ENCODE measurements around the gene PATJ. TPM values are rescaled to one million over a fixed set of nuclear protein-coding genes. Genes with fewer than 3 reads are reported as not detected.
"Not testable (repeated sequence)": the region's sequence is repeated elsewhere in the genome, so short reads cannot be mapped to it uniquely, and the experiment has no call there.

The PATJ gene
- total RNA-seq, 1 donor from 2014 or later: 31.2 TPM

DNA sequence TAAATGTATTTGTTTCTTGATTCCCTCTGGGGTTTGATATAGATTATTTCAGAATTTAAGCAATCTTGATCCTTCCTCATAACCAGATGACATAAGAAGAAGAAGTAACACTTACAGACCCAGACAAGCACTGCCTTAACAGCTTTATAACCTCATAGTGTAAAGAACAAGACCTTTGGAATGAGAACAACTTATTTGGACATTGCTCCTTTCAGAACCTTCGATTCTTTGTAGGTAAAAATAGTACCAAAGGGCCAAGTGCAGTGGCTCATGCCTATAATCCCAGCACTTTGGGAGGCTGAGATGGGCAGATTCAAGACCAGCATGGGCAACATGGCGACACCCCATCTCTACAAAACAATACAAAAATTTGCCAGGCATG lies 32.4 kb upstream of the PATJ start:
- DNase-seq (no peak), ATAC-seq (ENCODE audit: low read depth) (no peak)
- POLR2A ChIA-PET: no interaction called here
- Mint-ChIP-seq H3K36me3 (ENCODE audit: low read depth) (peaks cover 59% of the 10 kb centered on the region), H3K4me3 (no peak overlapping the region), H3K4me1 (peaks cover 1% of the 10 kb centered on the region), H3K27ac (no peak overlapping the region), H3K9me3 (no peaks in the 10 kb centered on the region), H3K27me3 (no peaks in the 10 kb centered on the region)
- TF ChIP-seq, protein P1, sequence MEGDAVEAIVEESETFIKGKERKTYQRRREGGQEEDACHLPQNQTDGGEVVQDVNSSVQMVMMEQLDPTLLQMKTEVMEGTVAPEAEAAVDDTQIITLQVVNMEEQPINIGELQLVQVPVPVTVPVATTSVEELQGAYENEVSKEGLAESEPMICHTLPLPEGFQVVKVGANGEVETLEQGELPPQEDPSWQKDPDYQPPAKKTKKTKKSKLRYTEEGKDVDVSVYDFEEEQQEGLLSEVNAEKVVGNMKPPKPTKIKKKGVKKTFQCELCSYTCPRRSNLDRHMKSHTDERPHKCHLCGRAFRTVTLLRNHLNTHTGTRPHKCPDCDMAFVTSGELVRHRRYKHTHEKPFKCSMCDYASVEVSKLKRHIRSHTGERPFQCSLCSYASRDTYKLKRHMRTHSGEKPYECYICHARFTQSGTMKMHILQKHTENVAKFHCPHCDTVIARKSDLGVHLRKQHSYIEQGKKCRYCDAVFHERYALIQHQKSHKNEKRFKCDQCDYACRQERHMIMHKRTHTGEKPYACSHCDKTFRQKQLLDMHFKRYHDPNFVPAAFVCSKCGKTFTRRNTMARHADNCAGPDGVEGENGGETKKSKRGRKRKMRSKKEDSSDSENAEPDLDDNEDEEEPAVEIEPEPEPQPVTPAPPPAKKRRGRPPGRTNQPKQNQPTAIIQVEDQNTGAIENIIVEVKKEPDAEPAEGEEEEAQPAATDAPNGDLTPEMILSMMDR (IDR thresholded peaks at IDR 0.05): no peak
- intact Hi-C loops (cut with micrococcal nuclease): no loop called here
- CTCF ChIA-PET: no interaction called here

DNA sequence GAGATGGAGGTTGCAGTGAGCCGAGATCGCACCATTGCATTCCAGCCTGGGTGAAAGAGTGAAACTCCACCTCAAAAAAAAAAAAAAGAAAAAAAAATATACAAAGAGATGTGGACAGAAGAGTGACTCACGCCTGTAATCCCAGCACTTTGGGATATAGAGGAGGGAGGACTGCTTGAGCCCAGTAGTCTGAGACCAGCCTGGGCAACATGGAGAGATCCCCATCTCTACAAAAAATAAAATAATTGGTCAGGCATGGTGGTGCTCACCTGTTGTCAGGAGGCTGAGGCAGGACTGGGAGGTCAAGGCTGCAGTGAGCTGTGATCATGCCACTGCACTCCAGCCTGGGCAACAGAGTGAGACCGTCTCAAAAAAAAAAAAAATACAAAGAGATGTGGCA lies 31.0 kb upstream of the PATJ start:
- H3K4me1 Mint-ChIP-seq; H3K27ac Mint-ChIP-seq; intact Hi-C loops (cut with micrococcal nuclease); ATAC-seq (ENCODE audit: low read depth); CTCF ChIA-PET; DNase-seq; POLR2A ChIA-PET; H3K9me3 Mint-ChIP-seq; H3K4me3 Mint-ChIP-seq; H3K27me3 Mint-ChIP-seq: not testable (repeated sequence)
- peaks cover 55% of the 10 kb centered on the region for H3K36me3 Mint-ChIP-seq (ENCODE audit: low read depth)

DNA sequence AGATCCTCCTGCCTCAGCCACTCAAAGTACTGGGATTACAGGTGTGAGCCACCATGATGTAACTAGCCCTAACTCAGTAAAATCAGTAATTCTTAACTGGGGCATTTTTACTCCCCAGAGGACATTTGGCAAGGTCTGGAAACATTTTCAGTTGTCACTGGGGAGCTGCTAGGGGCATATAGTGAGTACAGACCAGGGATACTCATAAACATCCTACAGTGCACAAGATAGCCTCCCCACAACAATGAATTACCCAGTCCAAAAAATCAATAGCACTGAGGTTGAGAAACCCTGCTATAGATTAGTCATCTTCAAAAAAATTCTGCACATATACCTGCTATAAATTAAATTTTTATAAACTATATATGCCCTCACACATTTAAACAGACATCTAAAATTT lies 30.3 kb upstream of the PATJ start:
- H3K4me3 Mint-ChIP-seq: no peak overlapping the region
- DNase-seq: no peak
- H3K27ac Mint-ChIP-seq: no peak overlapping the region
- H3K4me1 Mint-ChIP-seq: peaks cover 3% of the 10 kb centered on the region
- no peaks in the 10 kb centered on the region for H3K27me3 Mint-ChIP-seq
- TF ChIP-seq, protein P1 (IDR thresholded peaks at IDR 0.05): no peak
- peaks cover 54% of the 10 kb centered on the region for H3K36me3 Mint-ChIP-seq (ENCODE audit: low read depth)
- no peak for ATAC-seq (ENCODE audit: low read depth)
- ChIA-PET POLR2A (no interaction called here), CTCF (no interaction called here)
- intact Hi-C loops (cut with micrococcal nuclease): no loop called here
- no peaks in the 10 kb centered on the region for H3K9me3 Mint-ChIP-seq

DNA sequence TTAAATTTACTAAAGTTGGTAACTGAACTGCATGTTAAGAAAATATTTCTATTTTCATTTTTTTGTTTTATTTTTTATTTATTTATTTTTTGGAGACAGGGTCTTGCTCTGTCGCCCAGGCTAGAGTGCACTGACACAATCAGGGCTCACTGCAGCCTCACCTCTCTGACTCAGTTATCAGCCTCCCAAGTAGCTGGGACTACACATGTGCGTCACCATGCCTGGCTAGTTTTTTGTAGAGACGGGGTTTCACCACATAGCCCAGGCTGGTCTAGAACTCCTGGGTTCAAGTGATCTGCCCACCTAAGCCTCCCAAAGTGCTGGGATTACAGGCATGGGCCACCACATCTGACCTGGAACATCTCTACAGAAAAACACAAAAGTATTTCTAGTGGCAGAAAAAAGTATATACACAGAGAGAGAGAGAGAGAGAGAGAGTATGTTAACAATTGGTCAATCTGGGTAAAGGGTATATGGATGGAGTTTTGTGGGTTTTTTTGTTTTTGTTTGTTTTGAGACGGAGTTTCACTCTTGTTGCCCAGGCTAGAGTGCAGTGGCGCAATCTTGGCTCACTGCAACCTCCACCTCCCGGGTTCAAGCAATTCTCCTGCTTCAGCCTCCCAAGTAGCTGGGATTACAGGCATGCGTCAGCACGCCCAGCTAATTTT lies 23.1 kb upstream of the PATJ start:
- CTCF ChIA-PET; H3K4me3 Mint-ChIP-seq; ATAC-seq (ENCODE audit: low read depth); H3K27me3 Mint-ChIP-seq; DNase-seq; POLR2A ChIA-PET; H3K9me3 Mint-ChIP-seq; H3K4me1 Mint-ChIP-seq; intact Hi-C loops (cut with micrococcal nuclease); H3K27ac Mint-ChIP-seq: not testable (repeated sequence)
- H3K36me3 Mint-ChIP-seq (ENCODE audit: low read depth): peaks cover 35% of the 10 kb centered on the region

DNA sequence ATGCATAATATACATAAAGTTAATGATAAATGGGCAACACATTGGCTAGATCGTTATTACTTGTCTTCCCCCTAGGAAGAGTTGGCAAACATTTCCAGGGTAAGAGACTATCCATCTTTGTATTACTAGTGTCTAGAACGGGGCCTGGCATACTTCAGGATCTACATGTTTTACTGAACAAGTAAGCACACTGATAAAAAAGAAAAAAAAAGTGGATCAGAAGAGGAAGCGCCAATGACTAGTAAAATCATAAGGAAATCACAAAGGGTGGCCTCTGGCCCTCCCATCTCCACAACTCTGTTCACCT lies 17.8 kb upstream of the PATJ start:
- TF ChIP-seq, protein P1 (IDR thresholded peaks at IDR 0.05): no peak
- Mint-ChIP-seq H3K9me3 (no peaks in the 10 kb centered on the region), H3K27ac (peak overlapping the region; percentile 98), H3K4me3 (peak overlapping the region; percentile 99), H3K27me3 (no peaks in the 10 kb centered on the region), H3K36me3 (ENCODE audit: low read depth) (peaks cover 22% of the 10 kb centered on the region), H3K4me1 (peaks cover 20% of the 10 kb centered on the region)
- intact Hi-C loops (cut with micrococcal nuclease): loop anchor here (2.0 to 10.0 kb wide), 4 partner anchors 648 to 1798 kb away; partner anchors contain the start of genes ATG4C, EFCAB7, ITGB3BP and USP1
- no peak for ATAC-seq (ENCODE audit: low read depth)
- CTCF ChIA-PET: no interaction called here
- DNase-seq: no peak
- POLR2A ChIA-PET: interaction anchor here (1.2 kb wide), 1 partner anchor 18 kb away, joined by 6 read pairs; the partner anchor contains the start of gene PATJ

DNA sequence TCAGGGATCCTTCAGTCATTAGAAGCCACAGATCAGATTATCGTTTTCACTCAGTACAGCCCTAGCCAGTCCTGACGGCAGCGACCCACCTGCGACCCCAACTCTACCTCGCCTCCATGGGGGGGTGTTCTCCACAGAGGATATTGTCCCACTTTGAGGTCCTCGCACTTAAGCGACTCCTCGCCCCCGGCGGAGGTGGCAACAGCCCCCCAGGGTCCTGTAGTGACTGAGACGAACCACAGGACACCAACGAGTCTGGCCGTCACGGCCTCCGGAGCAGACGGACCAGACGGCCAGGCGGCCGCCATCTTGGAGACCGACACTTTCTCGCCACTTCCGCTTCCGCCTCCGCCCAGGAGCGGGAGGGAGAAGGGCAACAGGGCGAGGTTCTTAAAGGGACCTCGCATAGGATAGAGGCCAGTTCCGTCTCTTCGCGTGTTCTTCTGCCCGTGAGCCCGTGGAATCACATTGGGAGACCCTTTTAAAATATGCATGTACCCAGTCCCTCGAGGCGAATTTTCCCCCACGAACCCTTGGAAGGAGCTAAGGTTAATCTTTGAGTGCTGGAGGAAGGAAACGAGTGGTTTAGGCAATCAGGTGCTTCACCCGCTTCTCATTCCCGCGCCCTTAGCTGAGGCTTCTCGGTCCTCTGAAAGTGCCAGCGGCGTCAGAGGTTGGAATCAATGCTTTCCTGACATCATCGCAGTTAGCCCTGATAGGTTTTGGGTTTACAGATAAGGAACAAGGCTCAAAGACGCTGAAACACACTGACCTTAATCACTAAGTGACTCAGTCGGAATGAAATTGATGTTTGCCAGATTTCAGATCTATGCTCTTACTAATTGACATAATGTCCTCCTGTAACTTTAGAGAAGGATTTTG lies 17.2 kb upstream of the PATJ start, which contains the start of gene TM2D1:
TM2D1 (minus strand) TSS at position 329 of the 882 bp plus-strand sequence; CDS start at position 308, 21 bp downstream.
- DNase-seq (peak; percentile 81), ATAC-seq (ENCODE audit: low read depth) (peak; percentile 97)
- CTCF ChIA-PET: no interaction called here
- H3K27me3 Mint-ChIP-seq: no peaks in the 10 kb centered on the region
- intact Hi-C loops (cut with micrococcal nuclease): loop anchor here (1.0 to 10.0 kb wide), 6 partner anchors 17 to 1867 kb away; partner anchors contain the start of genes ATG4C, EFCAB7, ITGB3BP and PATJ
- no peaks in the 10 kb centered on the region for H3K9me3 Mint-ChIP-seq
- peaks cover 20% of the 10 kb centered on the region for H3K4me1 Mint-ChIP-seq
- H3K36me3 Mint-ChIP-seq (ENCODE audit: low read depth): peaks cover 22% of the 10 kb centered on the region
- peak within 1 kb of the TSS; percentile 99 for H3K4me3 Mint-ChIP-seq
- TF ChIP-seq, protein P1 (IDR thresholded peaks at IDR 0.05): no peak
- POLR2A ChIA-PET: interaction anchor here (0.6 to 1.2 kb wide), 5 partner anchors 15 to 961 kb away, joined by 3 to 6 read pairs (median 4); partner anchors contain the start of gene PATJ
- peak within 1 kb of the TSS; percentile 98 for H3K27ac Mint-ChIP-seq
